ENCODE measurements around the gene HABP4.
"Not testable (repeated sequence)": the region's sequence is repeated elsewhere in the genome, so short reads cannot be mapped to it uniquely, and the experiment has no call there.

Gene HABP4

GRCh38 chr9:96498796-96499195, 48.8 kb downstream of the HABP4 start:
- no peak for DNase-seq (ENCODE audit: low read depth)

- DNase-seq (ENCODE audit: low read depth), result no peak
These were observed 49.3 kb downstream of the HABP4 start for GRCh38 chr9:96499257-96499656.

- DNase-seq (ENCODE audit: low read depth), result peak; percentile 12
These were observed 51.0 kb downstream of the HABP4 start for GRCh38 chr9:96500696-96501632.

GRCh38 chr9:96501633-96502538, 51.9 kb downstream of the HABP4 start:
- no peak for DNase-seq (ENCODE audit: low read depth)

GRCh38 chr9:96502539-96503373, 52.8 kb downstream of the HABP4 start:
- DNase-seq (ENCODE audit: low read depth), result no peak

- not testable (repeated sequence) for DNase-seq (ENCODE audit: low read depth)
These were observed 53.4 kb downstream of the HABP4 start for GRCh38 chr9:96503374-96503748.

GRCh38 chr9:96503918-96504317, 53.9 kb downstream of the HABP4 start:
- DNase-seq (ENCODE audit: low read depth), result no peak

GRCh38 chr9:96505316-96505991, 55.5 kb downstream of the HABP4 start:
- DNase-seq (ENCODE audit: low read depth), result no peak

- no peak for DNase-seq (ENCODE audit: low read depth)
These were observed 58.4 kb downstream of the HABP4 start for GRCh38 chr9:96508227-96508940.

- no peak for DNase-seq (ENCODE audit: low read depth)
These were observed 59.1 kb downstream of the HABP4 start for GRCh38 chr9:96509026-96509425.

- DNase-seq (ENCODE audit: low read depth), result no peak
These were observed 59.9 kb downstream of the HABP4 start for GRCh38 chr9:96509848-96510247.

GRCh38 chr9:96510258-96510657, 60.3 kb downstream of the HABP4 start:
- DNase-seq (ENCODE audit: low read depth), result no peak

- DNase-seq (ENCODE audit: low read depth), result no peak
These were observed 62.3 kb downstream of the HABP4 start for GRCh38 chr9:96512240-96512639.

GRCh38 chr9:96513622-96514021, 63.7 kb downstream of the HABP4 start:
- no peak for DNase-seq (ENCODE audit: low read depth)

GRCh38 chr9:96514108-96514799, 64.3 kb downstream of the HABP4 start:
- DNase-seq (ENCODE audit: low read depth), result peak; percentile 24

GRCh38 chr9:96514800-96515158, 64.8 kb downstream of the HABP4 start:
- no peak for DNase-seq (ENCODE audit: low read depth)

- peak; percentile 38 for DNase-seq (ENCODE audit: low read depth)
These were observed 65.9 kb downstream of the HABP4 start for GRCh38 chr9:96515621-96516470.

- DNase-seq (ENCODE audit: low read depth), result no peak
These were observed 69.1 kb downstream of the HABP4 start for GRCh38 chr9:96519095-96519494.

GRCh38 chr9:96519787-96520186, 69.8 kb downstream of the HABP4 start:
- DNase-seq (ENCODE audit: low read depth), result no peak
